ENCODE results near the gene PRSS21.

The PRSS21 gene

DNA sequence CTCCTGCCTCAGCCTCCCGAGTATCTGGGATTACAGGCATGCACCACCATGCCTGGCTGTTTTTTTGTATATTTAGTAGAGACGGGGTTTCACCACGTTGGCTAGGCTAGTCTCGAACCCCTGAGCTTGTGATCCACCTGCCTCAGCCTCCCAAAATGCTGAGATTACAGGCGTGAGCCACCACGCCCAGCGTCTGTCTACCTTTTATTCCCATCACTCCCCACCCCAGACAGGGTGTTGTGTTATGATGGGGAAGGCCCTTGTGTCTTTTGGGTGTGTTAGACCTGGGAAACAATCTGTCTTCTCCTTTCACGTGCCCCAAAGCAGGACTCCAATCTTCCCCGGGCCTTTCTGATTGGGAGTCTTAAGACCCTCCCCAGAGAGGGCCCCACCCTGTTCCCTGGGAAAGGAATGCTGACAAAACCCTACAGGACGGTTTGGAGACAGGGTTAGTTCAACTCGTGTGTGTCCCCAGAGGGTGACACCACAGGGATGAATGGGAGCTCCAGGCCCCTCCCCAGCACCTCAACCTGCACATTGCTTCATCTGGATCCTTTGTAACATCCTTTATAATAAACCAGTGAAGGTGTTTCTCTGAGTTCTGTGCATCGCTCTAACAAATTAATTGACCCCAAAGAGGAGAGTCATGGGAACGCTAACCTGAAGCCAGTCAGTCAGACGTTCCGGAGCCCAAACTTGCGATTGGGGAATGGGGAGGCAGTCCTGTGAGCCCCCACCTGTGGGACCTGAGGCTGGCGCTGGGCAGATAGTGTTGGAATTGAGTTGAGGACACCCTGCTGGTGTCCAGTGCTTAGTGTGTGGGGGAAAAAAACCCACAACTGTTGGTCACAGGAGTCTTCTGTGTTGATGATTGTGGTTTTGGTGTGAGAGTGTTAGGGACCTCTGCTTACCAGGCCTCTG, 36.8 kb upstream of the PRSS21 start:
- DNase-seq (ENCODE audit: low spot score), result no peak

GRCh38 chr16:2782583-2783351, 34.3 kb upstream of the PRSS21 start:
- no peak for DNase-seq (ENCODE audit: low spot score)

DNA sequence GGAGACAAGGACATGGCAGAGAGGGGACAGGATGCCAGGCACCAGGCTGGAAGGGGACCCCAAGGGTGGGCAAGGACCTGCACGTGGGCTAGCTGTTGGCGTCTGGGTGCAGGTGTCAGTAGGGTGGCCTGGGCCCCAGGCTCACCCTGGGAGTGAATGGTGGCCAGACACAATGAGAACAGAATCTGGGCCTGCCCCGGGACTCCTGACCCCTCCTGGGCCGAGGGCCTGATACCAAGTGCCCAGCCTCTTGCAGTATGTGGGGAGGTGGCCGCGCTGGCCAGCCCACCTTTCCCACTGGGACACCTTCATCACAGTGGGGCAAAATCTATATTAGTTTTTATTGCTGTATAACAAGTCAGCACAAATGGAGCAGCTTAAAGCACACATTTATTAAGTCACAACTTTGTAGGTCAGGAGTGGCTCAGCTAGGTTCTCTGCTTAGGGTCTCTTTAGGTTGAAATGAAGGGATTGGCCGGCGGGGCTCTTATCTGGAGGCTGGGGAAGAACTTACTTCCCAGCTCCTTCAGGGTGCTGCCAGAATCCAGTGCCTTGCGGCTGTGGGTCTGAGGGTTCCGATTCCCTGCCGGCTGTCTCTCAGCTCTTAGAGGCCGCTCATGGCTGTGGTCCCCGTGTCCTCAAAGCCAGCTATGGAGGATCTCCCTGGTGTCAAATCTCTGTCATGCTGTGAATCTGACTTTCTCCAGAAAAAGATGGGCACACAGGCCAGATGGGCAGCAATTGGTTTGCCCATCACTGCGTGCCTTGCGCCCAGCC, 33.3 kb upstream of the PRSS21 start:
- DNase-seq (ENCODE audit: low spot score), result no peak

DNA sequence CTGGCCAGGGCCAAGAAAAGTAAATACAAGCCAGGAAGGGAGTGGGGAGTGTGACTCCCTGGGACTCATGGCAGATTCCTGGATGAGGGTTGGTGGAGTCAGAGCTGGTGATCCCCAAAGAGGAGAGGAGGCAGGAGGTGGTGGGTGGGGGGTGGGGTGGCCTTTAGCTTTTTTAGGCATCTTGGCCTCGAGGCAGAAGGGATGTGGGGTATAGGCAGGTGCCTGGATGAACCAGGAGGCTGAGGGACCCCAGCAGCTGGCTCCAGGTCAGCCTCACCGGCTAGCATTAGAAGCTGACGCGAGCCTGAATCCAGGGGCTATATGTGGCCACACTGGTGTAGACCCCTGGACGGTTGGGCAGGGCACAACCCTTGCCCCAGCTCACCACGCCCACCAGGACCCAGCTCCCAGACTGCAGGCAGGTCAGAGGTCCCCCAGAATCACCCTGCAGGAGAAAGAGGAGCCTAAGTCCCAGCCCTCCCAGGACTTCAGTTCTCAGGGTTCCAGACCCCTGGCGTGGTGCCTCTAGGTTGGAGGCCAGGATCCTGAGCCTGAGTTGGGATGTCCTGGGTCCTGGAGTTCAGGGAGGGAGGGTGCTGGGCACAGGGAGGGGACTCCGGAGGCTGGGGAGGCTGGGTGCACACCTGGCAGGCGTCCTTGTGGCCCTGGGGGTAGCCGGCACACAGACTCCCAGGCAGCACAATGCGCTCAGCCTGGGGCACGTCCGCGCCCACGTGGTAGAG, 32.5 kb upstream of the PRSS21 start:
- no peak for DNase-seq (ENCODE audit: low spot score)

DNA sequence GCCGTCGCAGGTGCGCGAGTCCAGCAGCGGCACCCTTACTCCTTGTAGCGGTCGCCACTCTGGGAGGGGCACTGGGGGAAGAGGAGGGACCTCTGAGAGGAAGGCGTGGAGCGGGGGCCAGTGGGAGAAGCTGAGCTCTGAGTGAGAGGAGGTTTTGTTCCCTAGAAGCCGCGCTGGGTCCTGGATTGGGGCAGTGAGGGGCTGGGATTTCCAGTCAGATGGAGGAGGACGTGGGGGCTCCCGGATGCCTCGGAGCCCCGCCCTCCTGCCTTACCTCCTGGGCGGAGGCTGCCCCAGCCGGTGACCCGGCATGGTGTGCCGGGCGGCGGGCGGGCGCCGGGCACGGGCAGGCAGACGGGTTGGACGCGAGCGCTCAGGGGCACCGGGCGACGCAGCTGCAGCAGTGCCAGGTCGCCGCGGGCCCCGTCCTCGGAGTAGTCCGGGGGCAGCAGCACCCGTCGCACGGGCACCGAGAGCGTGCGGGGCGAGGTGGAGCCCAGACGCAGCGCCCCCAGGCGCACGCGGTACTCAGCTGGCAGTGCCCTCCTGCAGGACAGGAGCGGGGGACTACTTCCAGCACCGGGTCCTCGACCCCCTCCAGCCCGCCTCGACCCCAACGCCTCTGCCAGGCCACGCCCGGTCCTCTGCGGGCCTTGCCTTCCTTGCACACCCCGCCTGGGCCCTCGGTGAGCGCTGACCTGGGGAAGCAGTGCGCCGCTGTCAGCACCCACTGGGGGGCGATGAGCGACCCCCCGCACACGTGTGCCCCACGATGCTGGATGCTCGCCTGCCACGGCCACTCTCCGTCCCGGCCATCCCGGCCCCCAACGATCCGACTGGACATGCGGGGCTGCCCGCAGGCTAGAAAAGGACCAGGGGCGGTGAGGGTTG, 31.7 kb upstream of the PRSS21 start:
- no peak for DNase-seq (ENCODE audit: low spot score)

DNA sequence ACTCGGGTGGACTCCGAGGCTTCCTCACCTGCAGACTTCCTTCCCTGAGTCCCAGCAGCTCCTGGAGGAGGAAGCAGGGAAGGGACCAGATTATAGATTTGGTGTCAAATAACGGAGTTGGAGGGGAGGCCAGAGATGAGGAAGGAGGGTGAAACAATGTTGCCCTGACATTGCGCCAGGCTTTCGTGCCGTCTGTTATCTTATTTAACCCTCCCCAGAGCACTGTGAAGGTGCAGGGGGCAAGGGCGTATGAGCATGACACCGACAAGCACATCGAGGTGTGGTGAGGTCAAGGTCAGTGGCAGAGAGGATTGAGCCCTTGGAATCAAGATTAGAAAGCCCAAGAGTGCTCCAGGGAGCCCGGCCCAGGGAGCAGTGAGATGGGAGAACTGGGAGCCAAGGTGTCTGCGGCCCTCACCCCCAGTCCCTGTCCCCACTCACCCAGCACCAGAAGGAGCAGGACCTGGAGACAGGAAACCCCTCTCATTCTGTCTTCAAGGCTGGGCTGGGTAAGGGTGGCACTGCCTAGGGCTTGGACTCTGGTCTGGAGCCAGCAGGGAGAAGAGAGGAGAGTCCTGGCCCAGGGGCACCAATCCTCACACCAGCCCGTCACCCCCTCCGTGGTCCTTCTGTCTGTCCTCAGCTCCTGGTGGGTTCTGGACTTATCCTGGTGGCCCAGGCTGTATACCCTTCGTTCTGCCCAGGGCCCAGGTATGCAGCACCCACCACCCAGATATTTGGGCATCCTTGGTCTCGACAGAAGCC, 30.8 kb upstream of the PRSS21 start:
- DNase-seq (ENCODE audit: low spot score), result no peak

GRCh38 chr16:2786826-2787151, 30.2 kb upstream of the PRSS21 start:
- no peak for DNase-seq (ENCODE audit: low spot score)

DNA sequence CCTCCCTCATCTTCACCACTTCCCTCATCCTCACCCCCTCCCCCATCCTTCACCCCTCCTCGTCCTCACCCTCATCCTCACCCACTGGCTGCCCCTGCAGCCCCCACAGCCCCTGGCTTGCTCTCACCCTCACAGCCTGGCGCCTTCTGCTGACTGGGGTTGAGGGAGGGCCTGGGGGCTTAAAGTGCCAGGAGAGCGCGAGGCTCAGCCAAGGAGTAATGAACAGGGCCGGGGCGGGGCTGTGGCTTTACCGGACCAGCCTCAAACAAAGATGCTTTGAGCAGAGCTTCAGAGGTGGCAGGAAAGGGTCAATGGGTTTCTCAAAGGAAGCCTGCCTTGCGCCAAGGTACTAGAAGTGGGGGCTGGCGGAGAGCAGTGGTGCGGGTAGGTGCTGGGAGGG, 29.6 kb upstream of the PRSS21 start, which contains the start of gene PRSS33:
TSS of gene PRSS33 (minus strand) at position 155 of the 400 bp plus-strand sequence. CDS start 1,013 bp downstream, outside the sequence.
- no peak for DNase-seq (ENCODE audit: low spot score)

DNA sequence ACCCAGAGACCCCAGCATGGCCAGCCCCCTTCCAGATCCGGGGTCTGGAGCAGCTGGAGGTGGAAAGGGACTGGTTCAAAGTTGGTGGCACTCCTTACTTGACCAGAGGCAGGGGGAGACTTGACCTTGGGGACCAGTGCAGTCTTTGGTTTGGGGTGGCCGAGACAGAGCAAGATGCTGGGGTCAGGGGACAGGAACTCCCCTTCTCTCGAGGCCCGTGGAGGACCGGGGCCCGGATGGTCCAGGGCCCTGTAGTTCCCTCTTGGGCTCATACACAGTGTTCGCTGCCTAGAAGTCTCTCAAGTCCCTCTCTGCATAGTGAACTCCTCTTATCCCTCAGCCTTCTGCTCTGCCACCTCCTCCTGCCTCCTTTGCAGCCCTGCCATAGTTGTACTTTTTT, 29.1 kb upstream of the PRSS21 start:
- no peak for DNase-seq (ENCODE audit: low spot score)

DNA sequence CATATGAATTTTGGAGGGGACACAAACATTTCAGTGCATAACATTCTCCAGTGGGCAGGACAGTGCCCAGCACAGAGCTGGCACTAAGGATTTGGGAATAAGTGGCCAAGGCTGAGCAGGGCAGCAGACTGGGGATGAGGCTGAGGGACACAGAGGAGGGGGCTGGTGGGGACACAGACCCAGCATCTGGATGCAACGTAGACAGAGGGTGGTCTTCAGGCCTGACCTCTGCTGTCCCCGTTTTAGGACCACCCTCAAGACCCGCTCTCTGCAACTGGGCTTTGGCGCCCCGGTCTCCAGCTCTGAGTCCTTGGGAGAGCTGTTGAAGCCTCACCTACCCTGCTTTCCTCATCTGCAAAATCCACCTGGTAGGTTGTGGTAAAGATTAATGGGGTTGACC, 26.4 kb upstream of the PRSS21 start:
- DNase-seq (ENCODE audit: low spot score), result no peak

GRCh38 chr16:2791174-2791573, 25.9 kb upstream of the PRSS21 start:
- no peak for DNase-seq (ENCODE audit: low spot score)

GRCh38 chr16:2792940-2793339, 24.1 kb upstream of the PRSS21 start:
- DNase-seq (ENCODE audit: low spot score), result no peak

- DNase-seq (ENCODE audit: low spot score), result no peak
Observed at GRCh38 chr16:2795395-2796143, 21.5 kb upstream of the PRSS21 start.

DNA sequence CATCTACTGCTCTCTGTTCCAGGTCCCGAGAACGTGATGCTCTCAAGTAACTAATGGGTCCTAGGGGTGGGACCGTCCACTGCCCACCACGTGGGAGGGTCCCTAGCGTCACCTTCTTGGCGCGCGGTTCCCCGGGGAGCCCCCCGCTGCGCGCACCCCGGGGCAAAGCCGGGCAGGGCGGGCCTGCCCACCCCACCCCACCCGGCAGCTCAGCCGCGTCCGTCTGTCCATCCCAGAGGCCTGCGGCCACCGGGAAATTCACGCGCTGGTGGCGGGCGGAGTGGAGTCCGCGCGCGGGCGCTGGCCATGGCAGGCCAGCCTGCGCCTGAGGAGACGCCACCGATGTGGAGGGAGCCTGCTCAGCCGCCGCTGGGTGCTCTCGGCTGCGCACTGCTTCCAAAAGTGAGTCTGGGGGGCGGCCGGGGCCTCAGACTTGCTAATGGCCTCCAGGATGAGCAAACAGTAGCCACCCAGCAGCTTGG, 18.3 kb upstream of the PRSS21 start:
- DNase-seq (ENCODE audit: low spot score), result no peak

DNA sequence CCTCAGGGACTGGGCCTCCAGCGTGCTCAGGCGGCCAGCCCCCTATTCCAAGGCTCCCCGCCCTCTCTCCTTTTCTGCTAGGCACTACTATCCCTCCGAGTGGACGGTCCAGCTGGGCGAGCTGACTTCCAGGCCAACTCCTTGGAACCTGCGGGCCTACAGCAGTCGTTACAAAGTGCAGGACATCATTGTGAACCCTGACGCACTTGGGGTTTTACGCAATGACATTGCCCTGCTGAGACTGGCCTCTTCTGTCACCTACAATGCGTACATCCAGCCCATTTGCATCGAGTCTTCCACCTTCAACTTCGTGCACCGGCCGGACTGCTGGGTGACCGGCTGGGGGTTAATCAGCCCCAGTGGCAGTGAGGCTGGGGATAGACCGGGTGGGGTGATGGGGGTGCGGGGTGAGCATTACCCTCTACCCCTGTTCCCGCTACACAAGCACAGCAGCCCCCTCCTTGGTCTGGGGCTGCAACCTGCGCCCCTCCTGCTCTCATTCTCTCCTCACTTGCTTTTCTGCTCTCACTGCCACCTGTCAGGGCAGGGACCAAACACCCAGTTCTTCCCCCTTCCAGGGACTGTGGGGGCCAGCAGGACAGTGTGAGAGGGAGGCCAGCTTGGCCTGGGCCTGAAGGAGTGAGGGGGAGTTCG, 17.7 kb upstream of the PRSS21 start:
- DNase-seq (ENCODE audit: low spot score), result no peak

GRCh38 chr16:2799859-2800226, 17.2 kb upstream of the PRSS21 start:
- DNase-seq (ENCODE audit: low spot score), result no peak

DNA sequence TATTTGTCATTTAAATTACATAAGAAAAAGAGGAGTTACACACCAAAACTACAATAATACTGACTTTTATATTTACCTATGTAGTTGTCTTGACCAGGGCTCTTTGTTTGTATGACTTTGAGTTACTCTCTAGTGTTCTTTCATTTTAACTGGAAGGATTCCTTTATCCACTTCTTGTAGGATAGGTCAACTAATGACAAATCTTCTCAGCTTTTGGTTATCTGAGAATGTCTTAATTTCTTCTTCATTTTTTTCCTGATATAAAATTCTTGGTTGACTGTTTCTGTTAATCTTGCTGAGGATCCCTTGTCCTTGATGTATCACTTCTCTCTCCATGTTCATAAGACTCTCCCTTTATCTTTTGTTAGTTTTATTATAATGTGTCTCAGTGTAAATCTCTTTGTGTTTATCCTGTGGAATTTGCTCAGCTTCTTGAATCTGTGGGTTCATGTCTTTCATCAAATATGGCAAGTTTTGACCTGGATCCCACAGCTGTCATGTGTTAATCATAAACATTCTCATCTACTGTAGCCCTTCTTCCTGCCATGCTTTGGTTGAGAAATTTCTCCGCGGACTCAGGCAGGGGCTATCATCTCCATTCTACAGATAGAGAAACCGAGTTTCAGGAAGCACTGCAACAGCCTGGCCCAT, 13.4 kb upstream of the PRSS21 start:
- no peak for DNase-seq (ENCODE audit: low spot score)

DNA sequence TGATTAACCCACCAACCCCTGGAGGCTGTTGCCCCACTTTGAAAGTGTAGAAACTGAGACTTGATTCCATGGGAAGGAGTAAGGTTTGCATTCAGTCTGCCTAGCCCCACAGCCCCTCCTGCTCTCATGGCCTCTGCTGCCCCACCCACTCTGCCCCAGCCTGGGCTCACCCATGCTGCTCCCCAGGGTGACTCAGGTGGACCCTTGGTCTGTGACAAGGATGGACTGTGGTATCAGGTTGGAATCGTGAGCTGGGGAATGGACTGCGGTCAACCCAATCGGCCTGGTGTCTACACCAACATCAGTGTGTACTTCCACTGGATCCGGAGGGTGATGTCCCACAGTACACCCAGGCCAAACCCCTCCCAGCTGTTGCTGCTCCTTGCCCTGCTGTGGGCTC, 12.3 kb upstream of the PRSS21 start:
- DNase-seq (ENCODE audit: low spot score), result no peak
